Thoracic aorta (tissue), 2 donors: Measurements from ENCODE around the gene KLHL15. TPM values are rescaled to one million over a fixed set of nuclear protein-coding genes. Genes with fewer than 3 reads are reported as not detected.

ENCODE experiments used
- ATAC-seq: fragments of 150-250 bp; one replicate; pipeline ENCODE4 v1.8.0; 2017; ENCODE audit warnings: low read depth; ENCODE audit not compliant: insufficient number of reproducible peaks, low FRiP score
- DNase-seq: peaks from one replicate; pipeline ENCODE4 v3.0.0-alpha.2; 2020; ENCODE audit warnings: low spot score
- H3K27ac ChIP-seq, 2 donors: fragments of 200-600 bp; sonication (generic); 1 replicate in 1 of 2; 2 replicates in 1 of 2; pipeline ENCODE4 v1.5.1; 2016; ENCODE audit warnings: mild to moderate bottlenecking in 2 of 2, moderate library complexity in 2 of 2
- H3K27me3 ChIP-seq: fragments of 200-600 bp; sonication (generic); replicated peaks from 2 replicates; pipeline ENCODE4 v1.6.0; 2016; ENCODE audit warnings: mild to moderate bottlenecking; ENCODE audit not compliant: insufficient read depth
- H3K36me3 ChIP-seq: fragments of 200-600 bp; sonication (generic); one replicate; pipeline ENCODE4 v1.5.1; 2016
- H3K4me1 ChIP-seq, 2 donors: fragments of 200-600 bp; sonication (generic); 1 replicate in 1 of 2; 2 replicates in 1 of 2; pipeline versions ENCODE4 v1.5.1 to v1.6.0; 2016; ENCODE audit warnings: low read depth in 2 of 2, mild to moderate bottlenecking in 1 of 2; ENCODE audit not compliant: control insufficient read depth in 1 of 2
- H3K4me3 ChIP-seq: fragments of 200-600 bp; sonication (generic); 2 replicates; pipeline ENCODE4 v1.5.1; 2016; ENCODE audit warnings: mild to moderate bottlenecking
- H3K9me3 ChIP-seq: fragments of 200-600 bp; sonication (generic); 2 replicates; pipeline ENCODE4 v1.5.1; 2016
- CTCF ChIP-seq: fragments of 200-600 bp; sonication (generic); IDR thresholded peaks from one replicate; pipeline ENCODE4 v1.5.1; 2019; ENCODE audit warnings: antibody characterized with exemption
- total RNA-seq, 2 donors: library from RNA; depleted of rRNA; stranded (reverse); fragments of >200 nt; gene quantifications; one replicate each; pipeline versions ENCODE4 v1.1.0 to v1.2.3, GENCODE V29; 2016

Gene KLHL15
- total RNA-seq, 2 donors from 2014 or later = 4.7 to 13.1 TPM

- no peak for DNase-seq
- ATAC-seq = no peak
- Histone ChIP-seq H3K4me1 (no peaks in the 10 kb centered on the region), H3K27ac (no peak overlapping the region), H3K9me3 (no peaks in the 10 kb centered on the region), H3K27me3 (no peaks in the 10 kb centered on the region), H3K36me3 (no peaks in the 10 kb centered on the region), H3K4me3 (no peak overlapping the region)
- no peak for TF ChIP-seq CTCF
These were observed 14.7 kb downstream of the KLHL15 start for GRCh38 chrX:24012266-24012665.

GRCh38 chrX:24005867-24006266, 21.1 kb downstream of the KLHL15 start:
- Histone ChIP-seq H3K4me3 (no peak overlapping the region), H3K36me3 (peaks cover 3% of the 10 kb centered on the region), H3K27ac (no peak overlapping the region), H3K9me3 (no peaks in the 10 kb centered on the region), H3K27me3 (no peaks in the 10 kb centered on the region), H3K4me1 (no peaks in the 10 kb centered on the region)
- ATAC-seq (no peak), DNase-seq (no peak)
- TF ChIP-seq CTCF = no peak

- ATAC-seq = no peak
- no peak overlapping the region for H3K4me3 ChIP-seq
- peaks cover 3% of the 10 kb centered on the region for H3K36me3 ChIP-seq
- H3K4me1 ChIP-seq = no peaks in the 10 kb centered on the region
- H3K9me3 ChIP-seq = no peaks in the 10 kb centered on the region
- no peak for TF ChIP-seq CTCF
- H3K27me3 ChIP-seq = no peaks in the 10 kb centered on the region
- no peak overlapping the region for H3K27ac ChIP-seq
- no peak for DNase-seq
These were observed 22.0 kb downstream of the KLHL15 start for GRCh38 chrX:24005028-24005427.

- DNase-seq (no peak), ATAC-seq (no peak)
- no peaks in the 10 kb centered on the region for H3K9me3 ChIP-seq
- no peak overlapping the region for H3K4me3 ChIP-seq
- H3K27me3 ChIP-seq = no peaks in the 10 kb centered on the region
- peaks cover 3% of the 10 kb centered on the region for H3K36me3 ChIP-seq
- TF ChIP-seq CTCF = no peak
- no peaks in the 10 kb centered on the region for H3K4me1 ChIP-seq
- H3K27ac ChIP-seq = no peak overlapping the region
These were observed 24.2 kb downstream of the KLHL15 start for GRCh38 chrX:24002792-24003191.

GRCh38 chrX:24002167-24002566, 24.8 kb downstream of the KLHL15 start:
- DNase-seq = no peak
- Histone ChIP-seq H3K4me1 (no peaks in the 10 kb centered on the region), H3K27ac (no peak overlapping the region)

More at GRCh38 chrX:24002167-24002566, 24.8 kb downstream of the KLHL15 start:
- no peak overlapping the region for H3K4me3 ChIP-seq
- H3K36me3 ChIP-seq = peaks cover 3% of the 10 kb centered on the region
- no peaks in the 10 kb centered on the region for H3K9me3 ChIP-seq
- ATAC-seq = no peak
- no peaks in the 10 kb centered on the region for H3K27me3 ChIP-seq
- no peak for TF ChIP-seq CTCF
